ENCODE results near the gene KLHL13.
"Not testable (repeated sequence)": the region's sequence is repeated elsewhere in the genome, so short reads cannot be mapped to it uniquely, and the experiment has no call there.

Gene KLHL13, protein sequence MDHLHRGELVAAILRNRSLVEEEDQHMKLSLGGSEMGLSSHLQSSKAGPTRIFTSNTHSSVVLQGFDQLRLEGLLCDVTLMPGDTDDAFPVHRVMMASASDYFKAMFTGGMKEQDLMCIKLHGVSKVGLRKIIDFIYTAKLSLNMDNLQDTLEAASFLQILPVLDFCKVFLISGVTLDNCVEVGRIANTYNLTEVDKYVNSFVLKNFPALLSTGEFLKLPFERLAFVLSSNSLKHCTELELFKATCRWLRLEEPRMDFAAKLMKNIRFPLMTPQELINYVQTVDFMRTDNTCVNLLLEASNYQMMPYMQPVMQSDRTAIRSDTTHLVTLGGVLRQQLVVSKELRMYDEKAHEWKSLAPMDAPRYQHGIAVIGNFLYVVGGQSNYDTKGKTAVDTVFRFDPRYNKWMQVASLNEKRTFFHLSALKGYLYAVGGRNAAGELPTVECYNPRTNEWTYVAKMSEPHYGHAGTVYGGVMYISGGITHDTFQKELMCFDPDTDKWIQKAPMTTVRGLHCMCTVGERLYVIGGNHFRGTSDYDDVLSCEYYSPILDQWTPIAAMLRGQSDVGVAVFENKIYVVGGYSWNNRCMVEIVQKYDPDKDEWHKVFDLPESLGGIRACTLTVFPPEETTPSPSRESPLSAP

DNA sequence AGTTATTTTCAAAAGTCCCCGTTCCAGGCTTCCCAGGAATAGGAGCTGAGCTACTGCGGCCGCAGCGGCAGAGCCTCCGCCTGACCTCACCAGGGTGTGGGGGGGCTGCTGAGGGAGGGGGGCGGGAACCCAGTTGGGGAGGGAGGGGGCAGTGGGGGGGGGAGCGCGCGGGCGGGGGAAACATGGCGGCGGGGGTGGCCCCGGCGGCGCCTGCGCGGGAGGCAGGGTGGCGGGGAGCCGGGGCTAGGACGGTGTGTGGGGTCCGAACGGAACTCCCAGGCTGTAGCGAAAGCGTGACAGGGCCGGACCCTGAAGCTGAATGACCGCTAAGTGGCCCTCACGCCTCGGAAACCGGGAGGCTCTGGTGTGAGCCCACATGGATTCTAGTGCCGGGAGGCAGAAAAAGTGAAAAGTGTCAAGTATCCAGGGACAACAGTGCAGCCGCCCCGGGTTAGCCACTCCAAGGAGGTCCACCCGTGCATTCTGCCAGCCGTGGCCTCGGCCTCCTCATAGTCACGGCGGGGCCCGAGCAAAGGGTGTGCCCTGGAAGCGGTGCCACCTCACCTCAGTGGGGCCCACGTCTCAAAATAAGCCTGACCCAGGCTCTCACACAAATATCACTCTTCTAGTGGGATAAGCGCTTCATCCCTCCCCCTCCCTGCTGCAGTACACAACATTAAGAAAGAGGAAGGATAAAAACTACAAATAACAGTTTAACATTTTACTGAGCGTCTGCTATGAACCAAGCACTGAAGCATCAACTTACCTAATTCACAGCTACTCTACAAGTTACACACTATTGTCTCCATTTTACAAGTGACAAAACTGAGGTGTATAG, at the start of gene KLHL13:
Gene KLHL13 (minus strand): TSS at position 98 of the 838 bp plus-strand sequence. CDS start 88,337 bp downstream, outside the sequence.
- no peak for DNase-seq

DNA sequence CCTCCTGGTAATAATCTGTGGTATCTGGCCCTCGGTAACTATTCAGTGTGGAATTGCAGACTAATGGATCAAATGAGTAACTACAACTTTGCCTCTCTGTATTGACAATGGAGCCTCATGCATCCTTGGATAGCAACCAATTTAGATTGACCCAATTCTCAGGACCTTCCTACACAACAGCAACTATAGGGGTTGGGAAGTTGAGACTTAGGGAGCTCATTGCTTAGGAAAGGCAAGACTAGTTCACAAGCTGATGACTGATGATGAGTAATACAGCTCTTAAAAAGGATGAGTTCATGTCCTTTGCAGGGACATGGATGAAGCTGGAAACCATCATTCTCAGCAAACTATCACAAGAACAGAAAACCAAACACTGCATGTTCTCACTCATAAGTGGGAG, 47.5 kb upstream of the KLHL13 start:
- no peak for DNase-seq

DNA sequence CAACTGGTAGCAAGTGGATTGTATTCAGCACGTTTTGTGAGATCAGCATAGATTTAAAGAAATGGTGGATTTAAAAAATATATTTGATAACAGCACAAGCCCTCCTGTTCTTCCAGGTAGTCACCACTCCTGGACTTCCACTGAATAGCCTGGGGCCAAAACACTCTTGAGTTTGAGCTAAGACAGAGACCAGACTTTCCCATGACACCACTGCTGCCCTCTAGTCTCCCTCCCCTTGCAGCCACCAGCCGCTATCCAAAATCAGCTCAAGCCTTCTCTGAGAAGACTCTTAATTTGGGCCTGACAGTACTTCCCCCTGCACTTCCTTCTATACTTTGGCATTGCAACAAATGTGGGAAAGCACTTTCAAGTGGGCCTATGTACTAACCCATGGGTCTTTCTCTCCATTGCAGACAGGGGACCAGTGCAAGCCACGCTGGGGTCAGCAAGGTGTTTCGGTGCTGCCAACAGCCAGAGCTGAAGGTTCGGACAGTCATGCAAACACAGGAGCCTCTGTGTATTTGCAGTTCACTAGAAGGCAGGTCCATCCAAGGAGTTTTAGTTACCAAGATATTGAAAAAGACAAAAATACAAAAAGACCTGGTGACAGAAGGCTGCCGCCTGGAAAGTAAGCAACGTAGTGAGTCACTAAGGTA, 40.5 kb upstream of the KLHL13 start:
- DNase-seq = no peak

DNA sequence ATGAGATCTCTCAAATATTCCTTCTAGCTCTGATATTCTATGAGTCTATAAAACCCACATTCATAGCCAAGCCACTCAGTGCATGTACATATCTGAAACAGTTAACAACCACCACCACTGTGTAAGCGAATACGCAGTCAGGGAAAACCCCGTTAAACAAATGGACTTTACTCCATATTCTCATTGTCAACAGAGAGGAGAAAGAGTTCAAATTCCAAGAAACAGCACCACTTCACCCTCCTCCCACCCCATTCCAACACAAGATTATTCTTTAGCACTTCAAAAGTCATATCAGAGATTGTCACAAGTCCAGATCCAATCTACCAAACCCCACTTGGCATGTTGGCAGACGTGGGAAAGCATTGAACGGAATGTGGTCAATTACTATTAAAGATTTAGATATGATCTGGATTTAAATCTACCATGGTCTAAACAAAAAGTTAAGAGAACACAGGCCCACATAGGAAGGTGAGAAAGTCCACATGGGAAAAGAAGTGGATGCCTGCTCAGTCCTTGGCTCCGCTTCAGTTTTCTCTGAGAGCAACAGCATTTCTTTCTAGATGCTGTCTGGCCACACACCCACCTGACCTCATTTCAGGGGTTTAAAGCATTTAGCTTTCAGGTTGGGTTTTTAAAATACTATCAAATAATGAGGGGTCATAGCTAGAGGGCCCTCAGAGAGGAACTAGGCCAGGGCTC, 39.8 kb upstream of the KLHL13 start:
- DNase-seq = no peak

DNA sequence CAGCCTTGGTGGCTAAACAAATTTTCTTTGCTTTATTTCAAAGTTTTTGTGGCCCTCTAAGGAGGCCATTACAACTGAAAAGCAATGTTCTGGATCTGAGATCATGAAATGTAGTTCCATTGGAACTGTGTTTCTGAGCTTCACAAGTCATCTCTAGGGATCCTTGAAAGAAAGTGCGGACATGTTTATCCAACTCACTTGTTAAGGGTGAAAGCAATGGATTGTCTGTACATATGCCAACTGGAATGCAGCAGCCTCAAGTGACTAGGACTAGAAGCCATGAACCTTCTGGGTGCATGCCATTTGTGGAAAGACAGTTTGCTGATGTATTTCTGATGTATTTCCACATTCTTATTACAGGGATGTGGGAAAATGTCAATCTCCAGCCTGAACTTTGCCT, 36.7 kb upstream of the KLHL13 start:
- DNase-seq = no peak

DNA sequence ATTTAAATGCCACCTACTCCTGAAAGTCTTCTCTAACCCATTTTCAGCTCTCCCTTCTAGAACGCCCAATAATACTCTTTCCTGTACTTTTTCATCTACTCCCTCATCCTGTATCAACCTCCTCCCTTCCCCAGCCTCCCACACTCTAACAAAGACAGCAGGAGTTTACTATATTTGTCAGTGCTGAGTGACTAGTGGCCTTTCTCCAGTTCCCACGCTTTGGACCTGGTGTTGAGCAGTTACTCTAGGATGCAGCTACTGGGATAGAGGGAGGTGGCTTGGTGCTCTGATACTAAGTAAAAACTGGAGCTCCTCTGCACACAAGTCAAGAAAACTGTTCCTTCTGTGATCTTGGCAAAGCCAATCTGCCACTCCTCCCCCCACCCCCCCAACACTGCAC, 36.1 kb upstream of the KLHL13 start:
- DNase-seq = no peak

DNA sequence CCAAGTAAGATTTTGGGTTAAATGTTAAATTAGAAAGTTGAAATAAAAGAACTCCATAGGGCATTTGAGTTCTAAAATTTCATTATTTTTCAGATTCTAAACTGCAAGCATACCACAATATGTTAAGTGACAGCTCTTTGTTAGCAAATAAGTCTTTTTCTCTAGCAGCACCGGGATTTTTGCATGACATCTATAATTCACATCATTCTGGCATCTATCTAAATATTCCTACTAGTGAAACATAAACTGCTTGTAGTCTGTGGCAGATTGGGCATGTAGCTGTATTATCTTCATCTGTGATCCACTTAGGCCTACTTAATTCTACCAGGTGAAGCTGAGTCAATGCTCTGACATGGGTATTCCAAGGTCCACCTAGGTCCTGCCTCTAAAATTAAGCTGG, 32.1 kb upstream of the KLHL13 start:
- DNase-seq = no peak

DNA sequence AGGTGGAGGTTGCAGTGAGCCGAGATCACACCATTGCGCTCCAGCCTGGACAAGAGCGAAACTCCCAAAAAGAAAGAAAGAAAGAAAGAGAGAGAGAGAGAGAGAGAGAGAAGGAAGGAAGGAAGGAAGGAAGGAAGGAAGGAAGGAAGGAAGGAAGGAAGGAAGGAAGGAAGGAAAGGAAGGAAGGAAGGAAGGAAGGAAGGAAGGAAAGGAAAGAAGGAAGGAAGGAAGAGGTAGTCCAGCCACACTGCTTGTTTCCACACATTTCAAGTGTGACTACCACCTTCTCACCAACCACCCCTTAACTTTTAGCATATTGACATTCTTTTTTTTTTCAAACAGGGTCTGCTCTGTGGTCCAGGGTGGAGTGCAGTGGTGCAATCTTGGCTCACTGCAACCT, 31.2 kb upstream of the KLHL13 start:
- not testable (repeated sequence) for DNase-seq

DNA sequence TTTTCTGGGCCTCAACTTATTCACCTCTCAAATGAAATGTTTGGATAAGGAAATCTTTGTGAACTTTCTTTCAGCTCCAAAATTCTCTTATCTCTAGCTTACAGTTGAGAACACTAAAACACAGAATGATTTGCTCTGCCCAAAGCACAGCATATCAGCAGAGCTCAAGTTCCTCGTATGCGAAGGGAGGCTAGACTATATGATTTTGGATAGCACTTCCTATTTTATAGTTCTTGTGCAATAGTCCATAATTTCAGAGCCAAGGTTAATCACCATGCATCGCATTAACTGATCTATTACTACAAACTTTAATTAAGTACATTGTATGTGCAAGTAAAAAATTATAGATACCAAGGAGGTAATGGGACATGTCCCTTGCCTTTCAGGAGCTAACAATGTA, 27.0 kb upstream of the KLHL13 start:
- DNase-seq = no peak

DNA sequence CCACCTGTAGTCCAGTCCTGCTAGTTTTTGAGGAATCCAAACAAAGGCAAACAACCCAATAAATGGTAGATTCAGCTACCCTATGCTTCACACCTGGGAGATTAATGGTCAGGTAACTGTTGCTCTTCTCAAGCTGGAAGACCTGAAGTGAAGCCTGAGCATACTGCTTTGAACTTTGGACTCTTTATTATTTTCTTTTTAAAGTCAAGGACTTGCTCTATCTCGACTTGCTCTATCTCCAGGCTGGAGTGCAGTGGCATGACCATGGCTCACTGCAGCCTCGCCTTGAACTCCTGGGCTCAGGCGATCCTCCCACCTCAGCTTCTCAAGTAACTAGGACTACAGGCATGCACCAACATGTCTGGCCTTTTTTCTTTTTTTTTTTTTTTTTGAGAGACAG, 14.7 kb upstream of the KLHL13 start:
- DNase-seq = no peak

DNA sequence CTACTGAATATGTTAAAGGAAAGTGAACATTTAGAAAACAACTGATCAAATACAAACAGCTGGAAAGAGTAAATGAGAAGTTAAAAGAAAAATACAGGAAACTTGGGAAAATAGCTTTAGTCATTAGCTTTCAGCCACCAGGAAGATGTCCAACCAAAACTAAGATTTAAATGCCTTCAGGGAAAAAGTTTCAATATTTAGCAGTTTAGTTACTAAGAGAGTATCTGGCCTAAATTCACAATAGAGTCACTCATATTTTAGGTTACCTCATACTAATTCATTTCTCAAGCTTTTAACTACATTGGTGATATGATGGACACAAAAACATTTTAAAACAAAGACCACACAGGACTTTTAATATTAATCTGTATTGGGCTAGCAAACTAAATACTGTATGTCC, 13.1 kb upstream of the KLHL13 start:
- DNase-seq = no peak

DNA sequence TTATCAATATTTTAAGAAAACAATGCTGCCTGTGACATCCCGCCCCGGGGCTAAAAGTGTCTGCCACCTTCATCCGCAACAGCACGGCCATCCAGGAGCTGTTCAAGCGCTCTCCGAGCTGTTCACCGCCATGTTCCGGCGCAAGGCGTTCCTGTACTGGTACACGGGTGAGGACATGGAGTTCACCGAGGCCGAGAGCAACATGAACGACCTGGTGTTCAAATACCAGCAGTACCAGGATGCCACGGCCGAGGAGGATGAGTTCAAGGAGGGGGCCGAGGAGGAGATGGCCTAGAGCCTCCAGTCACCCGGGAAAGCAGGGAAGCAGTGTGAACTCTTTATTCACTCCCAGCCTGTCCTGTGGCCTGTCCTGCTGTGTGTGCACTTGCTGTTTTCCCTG, 12.1 kb upstream of the KLHL13 start:
- no peak for DNase-seq

DNA sequence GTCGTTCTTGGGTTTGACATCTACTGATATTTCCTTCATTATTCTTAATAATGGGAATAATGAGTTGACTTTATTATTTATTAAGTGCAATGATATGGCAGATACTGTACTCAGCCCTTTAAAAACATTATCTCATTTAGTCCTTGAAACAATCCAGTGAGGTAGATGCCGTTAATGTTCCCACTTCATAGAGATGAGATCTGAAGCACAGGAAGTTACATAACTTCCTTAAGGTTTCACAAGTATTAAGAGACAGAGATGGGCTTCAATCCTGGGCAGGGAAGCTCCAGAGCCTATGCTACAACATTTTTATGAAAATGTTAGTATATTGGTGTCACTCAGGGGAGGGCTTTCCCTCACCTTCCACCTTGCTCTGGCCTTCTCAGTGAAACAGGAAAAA, 9.7 kb upstream of the KLHL13 start:
- DNase-seq = no peak

DNA sequence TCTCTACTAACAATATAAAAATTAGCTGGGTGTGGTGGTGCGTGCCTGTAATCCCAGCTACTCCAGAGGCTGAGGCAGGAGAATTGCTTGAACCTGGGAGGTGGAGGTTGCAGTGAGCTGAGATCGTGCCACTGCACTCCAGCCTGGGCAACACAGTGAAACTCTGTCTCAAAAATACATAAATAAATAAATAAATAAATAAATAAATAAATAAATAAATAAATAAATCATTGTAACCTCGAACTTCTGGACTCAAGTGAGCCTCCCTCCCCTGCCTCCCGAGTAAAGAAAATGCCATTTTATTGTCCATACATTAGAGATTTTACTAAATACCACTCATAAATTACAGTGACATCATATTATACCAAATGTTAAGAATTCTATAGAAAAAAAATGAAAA, 7.6 kb upstream of the KLHL13 start:
- DNase-seq = not testable (repeated sequence)

DNA sequence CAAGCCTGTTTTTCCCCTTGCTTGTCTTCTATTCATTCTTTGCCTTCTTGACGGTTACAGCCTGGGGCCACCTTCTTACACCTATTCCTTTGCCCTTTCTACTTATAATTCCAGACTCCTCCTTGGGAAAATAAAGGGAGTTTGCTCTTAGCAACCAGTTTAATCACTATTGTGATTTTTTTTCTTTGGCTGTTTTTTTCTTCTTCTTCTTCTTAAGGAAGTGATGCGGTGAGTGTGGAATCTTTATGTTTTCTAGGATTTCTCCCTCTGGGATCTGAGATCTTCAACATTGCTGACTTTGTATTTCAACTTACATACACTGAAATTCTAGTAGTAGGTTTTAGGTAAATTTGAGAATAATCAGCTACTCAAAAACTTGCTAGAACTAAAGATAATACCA, 1.1 kb upstream of the KLHL13 start:
- no peak for DNase-seq

DNA sequence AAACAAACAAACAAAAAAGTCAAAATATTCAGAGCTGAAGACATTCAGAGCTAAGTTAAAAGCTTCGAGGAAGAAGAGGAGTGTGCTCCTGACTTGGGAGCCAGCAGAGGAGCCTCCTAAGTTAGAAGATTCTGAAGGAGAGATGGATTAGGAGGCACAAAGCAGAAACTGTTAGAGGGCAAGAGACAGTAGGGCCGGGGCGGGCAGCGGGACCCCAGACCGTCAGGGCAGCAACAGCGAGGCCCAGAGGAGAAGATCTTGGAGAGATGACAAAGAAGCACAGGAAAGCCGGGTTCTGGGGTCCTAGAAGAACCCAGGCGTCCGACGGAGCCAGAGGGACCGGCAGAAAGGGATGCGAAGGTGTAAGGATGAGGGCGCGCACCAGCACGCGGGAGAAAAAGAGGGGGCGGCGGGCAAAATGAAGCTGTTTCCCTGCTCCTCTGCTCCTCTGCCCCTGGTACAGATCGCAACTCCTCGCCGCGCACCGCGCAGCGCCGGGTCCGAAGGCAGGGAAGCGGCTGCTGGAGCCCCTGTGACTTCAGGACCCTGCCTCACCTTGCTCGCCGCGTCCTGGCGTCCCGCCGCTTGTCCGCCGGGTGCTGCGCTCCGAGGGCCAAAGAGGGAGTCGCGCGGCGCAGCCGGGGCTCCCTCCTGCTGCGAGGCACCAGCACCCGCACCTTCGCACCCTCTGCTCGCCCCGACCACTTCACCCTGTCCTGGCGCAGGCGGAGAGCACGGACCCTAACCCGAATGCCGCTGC, 477 bp downstream of the KLHL13 start:
- DNase-seq = no peak

DNA sequence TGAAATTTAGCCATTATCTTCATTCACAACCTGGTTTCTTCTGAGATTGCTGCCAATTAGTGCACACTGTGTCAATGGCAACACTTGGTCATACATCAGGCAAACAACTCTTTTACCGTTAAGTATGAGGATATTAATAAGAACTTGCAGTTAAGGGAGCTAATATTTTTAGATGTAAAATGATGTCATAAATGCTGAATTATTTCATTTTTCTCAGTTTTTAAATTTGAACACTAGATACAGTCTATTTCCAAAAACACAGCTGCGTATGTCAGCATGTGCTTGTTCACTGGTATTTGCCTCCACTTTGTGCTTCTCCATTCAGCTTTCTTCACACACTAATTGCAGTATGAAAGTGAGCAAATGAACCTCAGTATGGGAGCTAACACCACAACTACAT, 1.6 kb downstream of the KLHL13 start:
- no peak for DNase-seq

DNA sequence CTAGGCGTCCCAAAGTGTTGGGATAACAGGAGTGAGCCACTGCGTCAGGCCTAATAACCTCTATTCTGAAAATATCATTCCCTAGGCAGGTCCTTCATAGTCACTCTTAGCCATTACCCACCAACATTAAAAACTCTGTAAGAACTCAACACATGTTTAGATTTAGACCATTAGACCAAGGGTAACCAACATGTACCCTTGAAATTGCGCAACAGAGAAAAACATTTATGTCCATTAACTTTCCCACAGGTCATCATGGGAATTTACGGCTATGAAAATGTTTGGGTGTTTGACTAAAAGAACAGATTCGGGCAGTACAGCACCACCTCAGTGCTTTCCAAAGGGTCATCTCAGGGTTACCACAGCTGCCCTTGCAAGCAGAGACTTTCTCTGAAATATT, 7.5 kb downstream of the KLHL13 start:
- DNase-seq = no peak

DNA sequence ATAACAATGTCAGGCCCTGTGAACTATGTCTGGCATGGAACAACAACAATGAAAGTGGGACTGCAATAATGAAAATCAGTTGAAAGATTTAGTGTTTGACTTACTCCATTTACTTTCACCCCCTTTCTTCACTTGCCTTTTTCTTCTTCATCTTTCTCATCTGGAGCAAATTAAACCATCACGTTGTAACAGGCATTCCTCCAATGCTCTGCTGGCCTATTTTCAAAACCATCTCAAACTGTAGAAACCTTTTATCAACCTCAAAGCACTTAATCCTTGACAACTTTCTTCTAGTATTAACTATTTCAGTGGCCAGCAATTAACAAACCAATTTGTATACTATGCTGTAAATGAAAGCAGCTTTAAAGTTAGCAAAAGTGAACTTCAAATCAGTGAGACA, 8.3 kb downstream of the KLHL13 start:
- no peak for DNase-seq

DNA sequence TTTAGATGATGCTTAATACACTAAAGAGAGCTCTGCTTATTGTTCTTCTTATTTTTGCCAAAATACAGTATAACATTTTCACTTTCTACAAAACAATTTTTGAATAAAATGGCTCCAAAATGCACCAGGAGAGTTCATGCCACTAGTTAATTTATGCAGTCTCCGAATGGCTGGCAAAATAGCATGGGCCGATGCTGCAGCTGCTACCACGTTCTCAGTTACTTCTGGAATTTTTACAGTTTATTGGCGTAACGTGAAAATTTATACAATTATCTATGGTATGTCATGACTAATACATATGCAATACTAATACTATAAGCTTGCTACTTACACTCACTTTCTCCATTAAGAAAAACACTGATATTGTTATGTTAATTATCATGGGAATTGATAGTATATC, 16.5 kb downstream of the KLHL13 start:
- no peak for DNase-seq

DNA sequence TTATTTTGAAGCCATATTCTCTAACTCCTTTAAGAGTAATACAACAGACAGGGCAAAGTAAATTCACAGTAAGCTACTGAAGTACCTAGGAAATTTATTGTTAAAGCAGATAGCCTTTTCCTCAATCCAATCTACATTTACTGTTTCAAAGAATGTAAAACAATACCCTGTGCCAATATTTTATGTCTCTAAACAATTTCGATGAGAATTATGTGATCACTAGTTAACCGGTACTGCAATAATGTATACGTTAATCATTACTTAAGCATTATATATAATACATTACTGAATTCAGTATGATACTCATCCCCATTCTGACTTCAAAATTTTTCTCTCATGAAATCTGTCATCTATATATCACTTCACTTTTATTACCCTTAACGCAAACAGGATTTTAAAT, 28.5 kb downstream of the KLHL13 start:
- DNase-seq = no peak

DNA sequence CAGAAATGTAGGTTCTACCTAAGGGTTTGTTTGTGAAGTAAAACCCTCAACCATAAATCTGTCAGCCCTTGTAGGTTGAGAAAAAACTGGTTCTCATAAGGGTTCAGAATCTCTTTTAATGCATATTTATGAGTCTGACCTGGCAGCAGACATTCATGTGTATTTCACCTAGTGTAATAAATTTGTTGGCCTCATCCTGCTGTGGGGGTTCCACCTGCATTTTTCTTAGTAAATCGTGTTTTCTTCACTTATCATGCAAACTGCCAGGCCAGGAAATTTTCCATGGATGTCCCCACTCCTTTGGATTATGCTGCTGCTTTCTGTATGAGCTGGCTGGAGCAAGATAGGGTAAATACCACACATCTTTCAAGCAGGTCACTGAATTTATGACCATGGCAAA, 42.4 kb downstream of the KLHL13 start:
- no peak for DNase-seq

Measured in NCI-H2107 (cell line).